ENCODE measurements around the gene TDRD7.
"Not testable (repeated sequence)": the region's sequence is repeated elsewhere in the genome, so short reads cannot be mapped to it uniquely, and the experiment has no call there.

Gene TDRD7

DNA sequence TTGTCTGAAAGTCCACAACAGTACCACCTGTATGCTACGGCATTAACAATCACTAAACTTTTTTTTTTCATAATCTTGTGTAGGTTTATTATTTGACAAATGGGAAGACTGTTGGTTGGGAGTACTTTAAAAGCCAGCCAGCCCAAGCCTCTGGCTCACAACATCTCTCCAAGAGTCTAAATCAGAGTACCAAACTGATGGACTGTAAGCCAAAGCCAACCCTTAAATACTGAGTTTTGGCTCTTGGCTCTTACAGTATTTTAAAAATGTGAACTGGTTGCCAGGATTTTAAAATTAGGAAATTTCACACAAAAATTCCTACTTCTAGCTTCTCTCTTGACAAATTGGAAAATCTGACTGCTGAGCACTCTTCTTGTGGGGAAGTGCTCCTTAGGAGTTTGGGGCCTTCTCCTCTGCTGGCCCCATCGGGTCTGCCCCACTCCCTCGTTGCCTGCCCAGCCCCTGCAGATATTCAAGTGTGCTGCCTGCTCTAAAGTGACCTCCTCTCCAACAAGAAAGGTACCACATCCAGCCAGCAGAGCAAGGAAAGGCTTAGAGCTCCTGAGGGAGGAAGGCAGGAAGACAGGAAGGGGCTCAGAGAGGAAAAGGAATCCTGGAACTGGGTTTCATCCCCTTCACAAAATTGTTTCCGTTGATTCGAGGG is 67.7 kb downstream of the TDRD7 start:
- H3K27ac ChIP-seq: no peak overlapping the region
- TF ChIP-seq, protein P1, sequence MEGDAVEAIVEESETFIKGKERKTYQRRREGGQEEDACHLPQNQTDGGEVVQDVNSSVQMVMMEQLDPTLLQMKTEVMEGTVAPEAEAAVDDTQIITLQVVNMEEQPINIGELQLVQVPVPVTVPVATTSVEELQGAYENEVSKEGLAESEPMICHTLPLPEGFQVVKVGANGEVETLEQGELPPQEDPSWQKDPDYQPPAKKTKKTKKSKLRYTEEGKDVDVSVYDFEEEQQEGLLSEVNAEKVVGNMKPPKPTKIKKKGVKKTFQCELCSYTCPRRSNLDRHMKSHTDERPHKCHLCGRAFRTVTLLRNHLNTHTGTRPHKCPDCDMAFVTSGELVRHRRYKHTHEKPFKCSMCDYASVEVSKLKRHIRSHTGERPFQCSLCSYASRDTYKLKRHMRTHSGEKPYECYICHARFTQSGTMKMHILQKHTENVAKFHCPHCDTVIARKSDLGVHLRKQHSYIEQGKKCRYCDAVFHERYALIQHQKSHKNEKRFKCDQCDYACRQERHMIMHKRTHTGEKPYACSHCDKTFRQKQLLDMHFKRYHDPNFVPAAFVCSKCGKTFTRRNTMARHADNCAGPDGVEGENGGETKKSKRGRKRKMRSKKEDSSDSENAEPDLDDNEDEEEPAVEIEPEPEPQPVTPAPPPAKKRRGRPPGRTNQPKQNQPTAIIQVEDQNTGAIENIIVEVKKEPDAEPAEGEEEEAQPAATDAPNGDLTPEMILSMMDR (IDR thresholded peaks at IDR 0.05): no peak
- no peak for TF ChIP-seq ZFX (IDR thresholded peaks at IDR 0.05; ENCODE audit: borderline replicate concordance)

DNA sequence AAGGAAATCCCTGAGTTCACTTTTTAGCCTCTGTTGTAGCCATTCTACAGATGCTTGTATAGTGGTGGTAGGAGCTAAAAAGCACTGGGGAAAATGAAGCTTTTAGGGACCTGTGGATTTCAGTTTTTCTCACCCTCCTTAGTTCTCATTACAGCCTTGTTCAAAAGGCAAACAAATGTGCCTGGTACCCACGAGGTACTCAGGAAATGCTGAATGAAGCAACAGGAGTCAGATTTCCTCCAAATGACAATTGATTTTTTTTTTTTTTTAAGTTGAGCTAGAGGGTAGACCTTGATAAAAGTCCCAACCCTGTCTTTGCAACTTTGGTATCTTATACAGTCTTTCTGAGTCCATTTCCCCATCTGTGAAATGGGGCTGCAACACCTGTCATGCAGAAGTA is 68.3 kb downstream of the TDRD7 start:
- TF ChIP-seq ZFX (IDR thresholded peaks at IDR 0.05; ENCODE audit: borderline replicate concordance): no peak
- TF ChIP-seq, protein P1 (IDR thresholded peaks at IDR 0.05): no peak
- H3K27ac ChIP-seq: no peak overlapping the region

- TF ChIP-seq, protein P1 (IDR thresholded peaks at IDR 0.05): no peak
- no peak for TF ChIP-seq ZFX (IDR thresholded peaks at IDR 0.05; ENCODE audit: borderline replicate concordance)
- no peak overlapping the region for H3K27ac ChIP-seq
These were observed 68.9 kb downstream of the TDRD7 start for GRCh38 chr9:97480749-97481148.

- TF ChIP-seq ZFX (IDR thresholded peaks at IDR 0.05; ENCODE audit: borderline replicate concordance): no peak
- TF ChIP-seq, protein P1 (IDR thresholded peaks at IDR 0.05): no peak
- H3K27ac ChIP-seq: no peak overlapping the region
These were observed 72.2 kb downstream of the TDRD7 start for GRCh38 chr9:97484134-97484533.

GRCh38 chr9:97487107-97487506 is 75.2 kb downstream of the TDRD7 start:
- H3K27ac ChIP-seq: no peak overlapping the region
- TF ChIP-seq ZFX (IDR thresholded peaks at IDR 0.05; ENCODE audit: borderline replicate concordance): no peak
- TF ChIP-seq, protein P1 (IDR thresholded peaks at IDR 0.05): peak; percentile 33

- H3K27ac ChIP-seq: no peak overlapping the region
- TF ChIP-seq, protein P1 (IDR thresholded peaks at IDR 0.05): no peak
These were observed 76.0 kb downstream of the TDRD7 start for GRCh38 chr9:97487861-97488260.

- TF ChIP-seq, protein P1 (IDR thresholded peaks at IDR 0.05): no peak
- TF ChIP-seq ZFX (IDR thresholded peaks at IDR 0.05; ENCODE audit: borderline replicate concordance): no peak
- H3K27ac ChIP-seq: no peak overlapping the region
These were observed 79.5 kb downstream of the TDRD7 start for GRCh38 chr9:97491216-97491999.

GRCh38 chr9:97497558-97498375 is 85.9 kb downstream of the TDRD7 start:
- not testable (repeated sequence) for H3K27ac ChIP-seq

DNA sequence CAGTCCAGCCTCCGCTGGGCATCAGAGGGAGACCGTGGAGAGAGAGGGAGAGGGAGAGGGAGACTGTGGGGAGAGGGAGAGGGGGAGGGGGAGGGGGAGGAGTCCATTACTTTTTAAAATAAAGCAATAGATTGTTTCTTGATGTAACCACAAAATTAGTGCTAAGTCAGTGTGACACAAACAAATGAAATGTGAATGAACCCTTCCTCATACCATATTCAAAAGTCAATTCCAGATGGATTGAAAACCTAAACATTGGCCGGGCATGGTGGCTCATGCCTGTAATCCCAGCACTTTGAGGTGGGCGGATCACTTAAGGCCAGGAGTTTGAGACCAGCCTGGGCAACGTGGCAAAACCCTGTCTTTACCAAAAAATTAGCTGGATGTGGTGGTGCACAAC is 87.0 kb downstream of the TDRD7 start:
- not testable (repeated sequence) for H3K27ac ChIP-seq

Data from 22Rv1 (cell line).